Measurements from ENCODE around the gene NRAP.

Gene NRAP, protein sequence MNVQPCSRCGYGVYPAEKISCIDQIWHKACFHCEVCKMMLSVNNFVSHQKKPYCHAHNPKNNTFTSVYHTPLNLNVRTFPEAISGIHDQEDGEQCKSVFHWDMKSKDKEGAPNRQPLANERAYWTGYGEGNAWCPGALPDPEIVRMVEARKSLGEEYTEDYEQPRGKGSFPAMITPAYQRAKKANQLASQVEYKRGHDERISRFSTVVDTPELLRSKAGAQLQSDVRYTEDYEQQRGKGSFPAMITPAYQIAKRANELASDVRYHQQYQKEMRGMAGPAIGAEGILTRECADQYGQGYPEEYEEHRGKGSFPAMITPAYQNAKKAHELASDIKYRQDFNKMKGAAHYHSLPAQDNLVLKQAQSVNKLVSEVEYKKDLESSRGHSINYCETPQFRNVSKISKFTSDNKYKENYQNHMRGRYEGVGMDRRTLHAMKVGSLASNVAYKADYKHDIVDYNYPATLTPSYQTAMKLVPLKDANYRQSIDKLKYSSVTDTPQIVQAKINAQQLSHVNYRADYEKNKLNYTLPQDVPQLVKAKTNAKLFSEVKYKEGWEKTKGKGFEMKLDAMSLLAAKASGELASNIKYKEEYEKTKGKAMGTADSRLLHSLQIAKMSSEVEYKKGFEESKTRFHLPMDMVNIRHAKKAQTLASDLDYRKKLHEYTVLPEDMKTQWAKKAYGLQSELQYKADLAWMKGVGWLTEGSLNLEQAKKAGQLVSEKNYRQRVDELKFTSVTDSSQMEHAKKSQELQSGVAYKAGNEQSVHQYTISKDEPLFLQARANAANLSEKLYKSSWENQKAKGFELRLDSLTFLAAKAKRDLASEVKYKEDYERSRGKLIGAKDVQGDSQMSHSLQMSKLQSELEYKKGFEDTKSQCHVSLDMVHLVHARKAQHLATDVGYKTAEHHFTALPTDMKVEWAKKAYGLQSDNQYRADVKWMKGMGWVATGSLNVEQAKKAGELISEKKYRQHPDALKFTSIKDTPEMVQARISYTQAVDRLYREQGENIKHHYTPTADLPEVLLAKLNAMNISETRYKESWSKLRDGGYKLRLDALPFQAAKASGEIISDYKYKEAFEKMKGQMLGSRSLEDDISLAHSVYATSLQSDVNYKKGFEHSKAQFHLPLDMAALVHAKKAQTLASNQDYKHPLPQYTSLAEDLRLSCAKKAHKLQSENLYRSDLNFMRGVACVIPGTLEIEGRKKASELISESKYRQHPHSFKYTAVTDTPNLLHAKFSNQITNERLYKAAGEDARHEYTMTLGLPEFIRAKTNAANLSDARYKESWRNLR (N-terminal part only)

DNA sequence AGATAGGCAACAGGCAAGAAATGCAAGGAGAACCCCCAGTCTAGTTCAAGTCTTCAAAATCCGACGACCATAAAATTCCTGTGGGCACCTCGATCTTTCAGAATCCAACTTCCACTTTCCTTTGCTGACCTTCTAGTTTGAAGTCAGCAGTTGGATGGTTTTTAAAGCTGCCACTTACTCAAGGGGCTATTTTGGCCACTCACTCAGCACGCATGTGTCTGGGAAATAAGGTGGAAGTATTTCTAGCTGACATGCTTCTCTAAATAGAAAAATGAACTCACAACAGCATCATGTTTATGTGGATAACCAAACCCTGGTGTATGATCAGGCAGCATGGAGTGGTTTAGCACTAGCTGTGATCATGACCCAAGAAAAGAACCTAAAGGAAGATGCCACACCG lies at the start of gene NRAP:
TSS of gene NRAP (minus strand) at position 134 of the 400 bp plus-strand sequence. CDS start 159 bp downstream, outside the sequence.
- Mint-ChIP-seq H3K9me3 (ENCODE audit: low read depth) (no peaks in the 10 kb centered on the region), H3K36me3 (no peaks in the 10 kb centered on the region), H3K27ac (no peak within 1 kb of the TSS), H3K4me1 (ENCODE audit: low read depth) (peaks cover 5% of the 10 kb centered on the region), H3K4me3 (no peak within 1 kb of the TSS), H3K27me3 (peaks cover 3% of the 10 kb centered on the region)

DNA sequence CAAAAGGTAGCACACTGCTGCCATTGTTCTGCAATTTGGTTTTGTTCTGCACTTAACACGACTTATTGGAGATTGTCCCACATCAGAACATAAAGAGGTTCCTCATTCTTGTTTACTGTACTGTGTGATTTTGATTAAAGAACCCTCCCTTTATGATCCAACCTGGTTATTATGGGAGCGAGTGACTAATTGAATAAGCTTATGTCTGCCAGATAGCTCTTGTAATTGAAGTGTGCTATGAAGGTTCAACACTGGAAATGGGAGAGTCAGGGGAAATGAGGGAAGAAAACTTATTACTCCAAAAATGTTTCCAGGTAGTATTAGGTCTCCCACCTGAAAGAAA lies 49.8 kb upstream of the NRAP start:
- H3K36me3 Mint-ChIP-seq = peaks cover 14% of the 10 kb centered on the region

DNA sequence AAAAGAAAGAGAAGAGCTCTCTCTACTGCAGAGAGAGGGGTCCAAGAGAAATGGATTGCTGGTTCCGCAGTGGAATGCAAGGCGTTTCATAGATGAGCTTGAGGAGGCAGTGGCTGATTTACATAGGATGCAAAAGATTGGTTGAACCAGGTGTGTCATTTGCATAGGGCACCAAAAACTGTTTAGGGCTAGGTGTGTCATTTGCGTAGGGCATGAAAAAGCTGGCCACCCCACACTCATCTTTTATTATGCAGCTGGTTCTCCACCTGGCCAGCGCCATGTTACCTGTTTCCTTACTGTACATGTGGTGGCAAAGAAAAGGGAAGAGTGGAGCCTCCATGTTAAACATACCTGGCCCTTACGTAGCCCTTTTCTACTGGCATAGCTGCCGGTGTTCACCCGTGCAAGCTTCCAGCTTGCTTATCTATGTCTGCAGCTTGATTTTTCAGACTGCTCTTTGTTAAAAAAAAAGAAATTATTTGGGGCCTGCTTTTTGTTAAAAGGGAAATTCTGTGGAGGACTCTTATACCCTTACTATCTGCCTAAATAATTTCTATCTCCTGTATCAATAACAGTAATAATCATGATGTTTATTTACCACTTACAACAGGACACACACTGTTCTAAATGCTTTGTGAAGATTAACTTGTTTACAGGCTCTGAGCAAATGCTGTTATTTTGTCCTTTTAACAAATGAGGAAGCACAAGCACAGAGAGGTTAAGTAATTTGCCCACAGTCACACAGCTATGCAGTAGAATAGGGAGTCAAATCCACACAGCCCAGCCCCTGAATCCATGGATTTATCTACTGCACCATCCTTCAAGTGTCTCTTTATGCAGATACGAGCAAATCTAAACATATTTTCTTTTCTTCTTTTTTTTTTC lies 49.2 kb upstream of the NRAP start:
- no peak overlapping the region for H3K4me3 Mint-ChIP-seq
- H3K27me3 Mint-ChIP-seq = no peaks in the 10 kb centered on the region
- peaks cover 8% of the 10 kb centered on the region for H3K4me1 Mint-ChIP-seq (ENCODE audit: low read depth)
- H3K27ac Mint-ChIP-seq = no peak overlapping the region
- H3K9me3 Mint-ChIP-seq (ENCODE audit: low read depth) = no peaks in the 10 kb centered on the region
- H3K36me3 Mint-ChIP-seq = peaks cover 13% of the 10 kb centered on the region

More for the DNA sequence above, 49.8 kb upstream of the NRAP start:
- Mint-ChIP-seq H3K4me3 (no peak overlapping the region), H3K27me3 (no peaks in the 10 kb centered on the region), H3K9me3 (ENCODE audit: low read depth) (no peaks in the 10 kb centered on the region), H3K4me1 (ENCODE audit: low read depth) (peaks cover 5% of the 10 kb centered on the region), H3K27ac (no peak overlapping the region)

DNA sequence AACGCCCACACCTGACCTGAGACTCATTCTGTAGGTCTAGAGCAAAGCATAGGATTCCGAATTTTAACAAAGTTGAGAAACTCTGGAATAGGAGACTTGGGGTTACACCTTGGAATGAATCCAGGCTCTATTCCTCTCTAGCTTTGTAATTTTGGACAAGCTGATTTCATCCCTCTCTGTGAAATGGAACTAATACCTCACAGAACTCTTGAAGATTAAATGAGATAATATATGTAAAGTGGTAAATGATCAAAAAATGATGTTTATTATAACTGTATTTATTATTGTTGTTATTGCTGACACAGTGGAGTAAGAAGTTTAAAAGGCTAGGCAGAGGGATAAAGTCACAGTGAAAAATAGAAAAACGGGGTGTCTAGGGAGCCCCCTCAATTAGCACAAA lies 48.2 kb upstream of the NRAP start:
- no peaks in the 10 kb centered on the region for H3K27me3 Mint-ChIP-seq
- no peaks in the 10 kb centered on the region for H3K9me3 Mint-ChIP-seq (ENCODE audit: low read depth)
- peaks cover 13% of the 10 kb centered on the region for H3K36me3 Mint-ChIP-seq
- no peak overlapping the region for H3K4me3 Mint-ChIP-seq
- peaks cover 13% of the 10 kb centered on the region for H3K4me1 Mint-ChIP-seq (ENCODE audit: low read depth)
- H3K27ac Mint-ChIP-seq = no peak overlapping the region

DNA sequence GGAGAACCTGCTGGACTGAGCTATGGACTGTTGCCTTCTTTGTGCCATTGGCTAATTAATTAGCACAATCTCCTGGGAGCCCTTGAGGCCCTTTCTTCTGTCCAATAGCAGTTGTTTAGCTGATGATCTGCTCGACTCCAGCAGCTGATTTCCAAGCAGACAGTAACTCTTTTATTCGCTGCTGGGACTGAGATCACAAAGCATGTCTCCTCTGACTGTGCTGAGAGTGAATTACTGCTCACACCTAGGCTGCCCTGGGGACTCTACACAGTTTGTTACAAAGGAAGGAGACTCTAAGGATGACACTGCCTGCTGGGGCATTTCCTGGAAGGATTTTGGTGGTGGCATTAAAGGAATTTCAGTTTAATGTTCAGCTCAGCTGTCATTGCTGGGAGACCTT lies 47.3 kb upstream of the NRAP start:
- Mint-ChIP-seq H3K9me3 (ENCODE audit: low read depth) (no peaks in the 10 kb centered on the region), H3K4me3 (no peak overlapping the region), H3K4me1 (ENCODE audit: low read depth) (peaks cover 19% of the 10 kb centered on the region), H3K27me3 (no peaks in the 10 kb centered on the region), H3K27ac (no peak overlapping the region), H3K36me3 (peaks cover 9% of the 10 kb centered on the region)

DNA sequence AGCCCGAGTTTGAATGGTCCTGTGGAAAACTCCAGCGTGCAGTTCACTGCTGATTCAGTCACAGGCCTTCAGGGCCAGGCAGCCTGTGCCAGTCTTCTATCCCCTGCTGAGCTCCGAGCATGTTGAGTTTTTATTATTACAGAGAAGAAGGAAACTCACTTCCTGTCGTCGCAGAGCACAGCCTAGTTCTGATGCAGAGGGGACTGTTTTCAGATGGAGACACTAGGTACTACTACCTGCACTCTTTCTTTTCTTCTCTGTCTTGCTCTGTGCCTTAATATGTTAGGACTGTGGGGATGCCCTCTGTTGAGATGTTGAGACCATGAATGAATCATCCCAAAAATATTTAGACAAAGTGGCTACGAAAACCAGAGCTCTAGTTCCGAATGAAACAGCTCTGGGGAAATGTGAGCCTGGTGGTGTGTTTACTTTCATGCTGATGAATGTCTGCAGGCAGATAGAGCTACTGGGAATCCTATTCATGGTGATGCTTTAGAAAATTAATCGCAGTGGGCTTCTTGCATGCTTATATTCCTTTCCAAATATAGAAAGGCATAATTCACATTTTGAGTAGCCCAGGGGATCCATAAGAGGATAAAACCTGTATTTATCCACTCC lies 45.5 kb upstream of the NRAP start:
- Mint-ChIP-seq H3K27me3 (no peaks in the 10 kb centered on the region), H3K9me3 (ENCODE audit: low read depth) (no peaks in the 10 kb centered on the region), H3K27ac (no peak overlapping the region), H3K4me3 (no peak overlapping the region), H3K4me1 (ENCODE audit: low read depth) (peaks cover 21% of the 10 kb centered on the region), H3K36me3 (peaks cover 5% of the 10 kb centered on the region)

DNA sequence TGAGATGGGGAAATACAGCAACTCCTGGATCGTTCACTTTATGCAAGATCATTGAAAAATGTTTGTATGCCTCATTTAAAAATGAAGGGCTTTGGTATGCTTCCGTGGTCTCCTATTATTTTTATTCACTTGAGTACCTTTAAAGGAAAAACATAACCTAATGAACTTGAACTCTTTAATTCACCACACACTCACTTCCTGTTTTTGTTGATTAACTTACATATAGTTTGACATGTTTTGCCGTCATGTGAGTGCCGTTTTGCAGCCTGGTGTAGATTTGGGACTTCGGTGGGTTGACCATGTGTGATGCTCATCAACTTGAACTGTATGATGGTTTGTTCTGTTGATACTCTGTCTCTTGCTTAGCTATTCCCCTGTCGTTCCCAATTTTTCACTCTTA lies 44.8 kb upstream of the NRAP start:
- no peaks in the 10 kb centered on the region for H3K27me3 Mint-ChIP-seq
- H3K27ac Mint-ChIP-seq = no peak overlapping the region
- H3K36me3 Mint-ChIP-seq = peaks cover 5% of the 10 kb centered on the region

DNA sequence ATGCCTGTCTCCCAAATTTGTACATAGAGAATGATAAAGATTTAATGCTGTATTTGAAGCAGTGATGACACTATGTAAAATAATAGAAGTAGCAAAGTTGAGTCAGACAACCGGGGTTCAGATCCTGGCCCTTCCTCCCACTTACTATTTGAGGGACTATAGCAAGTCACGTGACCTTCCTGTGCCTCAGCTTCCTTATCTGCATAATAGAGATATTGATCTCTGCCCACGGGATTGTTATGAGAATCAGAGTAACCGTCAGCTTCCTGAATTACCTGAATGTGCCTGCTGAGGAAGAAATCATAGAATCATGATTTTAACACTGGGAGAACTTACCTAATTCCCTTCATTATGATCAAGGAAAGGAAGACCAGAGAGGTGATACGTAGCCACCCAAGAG lies 42.8 kb upstream of the NRAP start:
- Mint-ChIP-seq H3K4me3 (no peak overlapping the region), H3K27me3 (no peaks in the 10 kb centered on the region), H3K36me3 (peaks cover 2% of the 10 kb centered on the region), H3K9me3 (ENCODE audit: low read depth) (no peaks in the 10 kb centered on the region), H3K4me1 (ENCODE audit: low read depth) (peaks cover 21% of the 10 kb centered on the region), H3K27ac (no peak overlapping the region)

More for the DNA sequence above, 44.8 kb upstream of the NRAP start:
- H3K4me1 Mint-ChIP-seq (ENCODE audit: low read depth) = peaks cover 21% of the 10 kb centered on the region
- H3K4me3 Mint-ChIP-seq = no peak overlapping the region
- H3K9me3 Mint-ChIP-seq (ENCODE audit: low read depth) = no peaks in the 10 kb centered on the region

DNA sequence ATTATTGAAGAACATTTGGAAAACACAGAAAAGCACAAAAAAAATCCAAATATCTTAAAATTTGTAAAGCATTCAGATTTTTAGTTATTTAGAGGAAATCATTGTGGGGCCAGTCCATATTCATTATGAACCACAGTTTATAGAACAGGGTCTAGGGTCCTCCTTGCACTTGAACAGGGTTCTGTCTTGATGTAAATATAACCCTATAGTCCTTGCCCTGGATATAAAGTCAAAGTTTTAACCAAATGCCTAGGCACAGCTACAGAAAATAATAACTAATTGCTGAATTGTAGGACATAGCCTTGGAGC lies 41.5 kb upstream of the NRAP start:
- peaks cover 21% of the 10 kb centered on the region for H3K4me1 Mint-ChIP-seq (ENCODE audit: low read depth)
- H3K27me3 Mint-ChIP-seq = no peaks in the 10 kb centered on the region
- peaks cover 6% of the 10 kb centered on the region for H3K36me3 Mint-ChIP-seq
- no peaks in the 10 kb centered on the region for H3K9me3 Mint-ChIP-seq (ENCODE audit: low read depth)
- H3K4me3 Mint-ChIP-seq = no peak overlapping the region
- no peak overlapping the region for H3K27ac Mint-ChIP-seq

DNA sequence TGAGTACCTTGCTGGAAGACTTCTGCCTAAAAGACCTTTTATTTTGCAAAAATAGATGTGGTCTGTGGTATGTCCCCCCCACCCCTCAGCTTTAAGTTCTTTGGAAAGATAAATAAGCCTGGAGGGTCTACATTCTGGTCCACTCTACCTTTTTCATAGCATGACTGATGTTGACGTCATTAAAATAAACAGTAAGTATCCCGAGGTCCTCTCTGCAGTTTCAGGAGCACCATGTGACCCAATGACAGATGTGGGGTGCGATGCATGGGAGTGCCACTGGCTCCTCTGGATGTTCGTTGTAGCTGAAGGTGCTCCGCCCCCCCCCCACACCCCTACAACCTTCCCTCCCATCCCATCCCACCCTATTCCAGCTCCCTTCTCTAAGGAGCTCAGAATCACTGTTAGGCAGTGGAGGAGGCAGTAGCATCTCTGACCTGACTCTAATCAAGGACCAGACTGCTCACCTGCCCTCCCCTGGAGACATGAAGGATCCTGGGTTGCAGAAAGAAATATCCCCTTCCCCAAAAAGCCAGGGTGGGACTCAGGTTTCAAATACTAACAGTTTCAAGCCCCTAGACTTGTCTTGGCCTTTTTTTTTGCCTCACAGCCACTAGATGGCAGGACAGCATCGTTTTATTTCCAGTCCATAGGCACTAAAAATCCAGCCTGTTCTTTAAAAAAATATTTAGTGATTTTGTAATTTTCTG lies 40.9 kb upstream of the NRAP start:
- H3K27me3 Mint-ChIP-seq = no peaks in the 10 kb centered on the region
- H3K4me1 Mint-ChIP-seq (ENCODE audit: low read depth) = peaks cover 21% of the 10 kb centered on the region
- no peak overlapping the region for H3K4me3 Mint-ChIP-seq
- H3K9me3 Mint-ChIP-seq (ENCODE audit: low read depth) = no peaks in the 10 kb centered on the region
- H3K27ac Mint-ChIP-seq = no peak overlapping the region
- peaks cover 6% of the 10 kb centered on the region for H3K36me3 Mint-ChIP-seq

DNA sequence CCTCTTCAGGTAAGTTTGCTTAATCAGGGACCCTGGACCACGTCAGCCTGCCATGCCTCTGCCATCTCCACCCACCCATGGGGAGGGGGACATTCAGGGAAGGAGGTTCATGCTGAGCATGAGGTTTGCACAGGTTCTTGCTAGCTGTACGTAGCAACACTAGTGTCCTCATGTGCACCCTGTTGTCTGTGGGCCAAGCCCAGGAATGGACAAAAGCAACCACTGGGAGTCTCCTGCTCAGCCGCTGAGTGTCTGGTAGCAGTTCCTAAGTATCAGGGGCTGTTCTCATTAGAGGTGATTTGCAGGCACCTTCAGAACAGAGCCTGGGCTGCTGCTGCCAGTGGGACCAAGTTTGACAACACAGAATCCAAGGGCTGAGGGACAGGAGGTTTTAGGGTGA lies 33.8 kb upstream of the NRAP start:
- H3K27me3 Mint-ChIP-seq = no peaks in the 10 kb centered on the region
- H3K4me3 Mint-ChIP-seq = no peak overlapping the region
- H3K27ac Mint-ChIP-seq = no peak overlapping the region
- peaks cover 15% of the 10 kb centered on the region for H3K9me3 Mint-ChIP-seq (ENCODE audit: low read depth)
- H3K4me1 Mint-ChIP-seq (ENCODE audit: low read depth) = peaks cover 2% of the 10 kb centered on the region
- peaks cover 26% of the 10 kb centered on the region for H3K36me3 Mint-ChIP-seq

DNA sequence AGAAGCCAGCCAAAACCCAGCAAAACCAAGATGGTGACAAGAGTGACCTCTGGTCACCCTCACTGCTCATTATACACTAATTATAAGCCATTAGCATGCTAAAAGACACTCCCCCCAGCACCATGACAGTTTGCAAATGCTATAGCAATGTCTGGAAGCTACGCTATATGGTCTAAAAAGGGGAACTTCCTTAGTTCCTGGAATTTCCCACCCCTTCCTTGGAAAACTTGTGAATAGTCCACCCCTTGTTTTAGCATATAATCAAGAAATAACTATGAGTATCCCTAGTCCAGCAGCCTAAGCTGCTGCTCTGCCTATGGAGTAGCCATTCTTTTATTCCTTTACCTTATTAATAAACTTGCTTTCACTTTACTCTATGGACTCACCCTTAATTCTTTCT lies 31.9 kb upstream of the NRAP start:
- peaks cover 15% of the 10 kb centered on the region for H3K9me3 Mint-ChIP-seq (ENCODE audit: low read depth)
- no peak overlapping the region for H3K27ac Mint-ChIP-seq
- H3K36me3 Mint-ChIP-seq = peaks cover 31% of the 10 kb centered on the region
- no peaks in the 10 kb centered on the region for H3K27me3 Mint-ChIP-seq
- H3K4me3 Mint-ChIP-seq = no peak overlapping the region
- peaks cover 2% of the 10 kb centered on the region for H3K4me1 Mint-ChIP-seq (ENCODE audit: low read depth)

DNA sequence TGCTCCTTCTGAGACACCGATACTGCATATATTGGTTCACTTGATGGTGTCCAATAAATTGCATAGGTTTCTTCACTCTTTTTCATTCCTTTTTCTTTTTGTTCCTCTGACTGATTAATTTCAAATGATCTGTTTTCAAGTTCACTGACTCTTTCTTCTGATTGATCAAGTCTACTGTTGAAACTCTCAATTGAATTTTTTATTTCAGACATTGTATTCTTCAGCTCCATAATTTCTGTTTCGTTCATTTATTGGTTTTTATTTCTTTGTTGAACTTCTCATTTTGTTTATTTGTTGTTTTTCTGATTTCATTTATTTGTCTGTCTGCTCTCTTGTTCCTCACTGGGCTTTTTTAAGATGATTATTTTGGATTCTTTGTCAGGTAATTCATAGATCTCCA lies 29.5 kb upstream of the NRAP start:
- Mint-ChIP-seq H3K36me3 (peaks cover 45% of the 10 kb centered on the region), H3K4me1 (ENCODE audit: low read depth) (peaks cover 17% of the 10 kb centered on the region), H3K9me3 (ENCODE audit: low read depth) (peaks cover 22% of the 10 kb centered on the region), H3K27me3 (no peaks in the 10 kb centered on the region), H3K4me3 (no peak overlapping the region), H3K27ac (no peak overlapping the region)

Data from activated naive CD8-positive, alpha-beta T cell (primary cell).